HG03045 (cell line): ENCODE results near the gene ODR4.
"Not testable (repeated sequence)": the region's sequence is repeated elsewhere in the genome, so short reads cannot be mapped to it uniquely, and the experiment has no call there.

Experiments used
- ATAC-seq: cut with Tn5 transposase; IDR thresholded peaks from one replicate; pipeline ENCODE4 v1.9.1; 2021; ENCODE audit warnings: mild to moderate bottlenecking, moderate library complexity; ENCODE audit not compliant: unreplicated experiment

Gene ODR4

DNA sequence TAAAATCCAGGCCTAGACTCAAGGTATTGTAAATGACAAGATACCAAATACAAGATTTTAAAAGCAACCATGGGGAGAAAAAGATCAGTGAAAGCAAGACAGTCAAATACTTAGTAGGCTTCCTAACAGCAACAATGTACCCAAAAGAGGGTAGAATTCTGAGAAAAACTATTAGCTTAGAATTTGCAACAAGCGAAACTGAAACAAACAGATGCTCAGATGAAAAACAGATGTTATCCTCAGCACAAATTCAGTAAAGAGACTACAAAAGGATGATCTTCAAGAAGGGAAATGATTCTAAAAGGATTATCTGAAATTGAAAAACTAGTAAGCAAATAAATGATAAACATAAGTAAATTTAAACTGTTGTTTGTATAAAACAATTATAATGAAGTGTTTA is 45.3 kb downstream of the ODR4 start:
- peak; percentile 92 for ATAC-seq

DNA sequence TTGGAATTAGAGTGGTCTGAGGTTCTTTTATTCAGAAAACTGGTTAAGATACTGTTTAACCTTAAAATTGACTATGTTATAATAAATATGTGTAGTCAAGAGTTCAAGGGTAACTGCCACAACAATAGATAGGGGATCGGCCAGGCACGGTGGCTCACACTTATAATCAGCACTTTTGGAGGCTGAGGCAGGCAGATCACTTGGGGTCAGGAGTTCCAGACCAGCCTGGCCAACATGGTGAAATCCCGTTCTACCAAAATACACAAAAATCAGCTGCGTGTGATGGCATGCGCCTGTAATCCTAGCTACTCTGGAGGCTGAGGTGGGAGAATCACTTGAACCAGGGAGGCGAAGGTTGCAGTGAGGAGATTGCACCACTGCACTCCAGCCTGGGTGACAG is 45.8 kb downstream of the ODR4 start:
- ATAC-seq: no peak

DNA sequence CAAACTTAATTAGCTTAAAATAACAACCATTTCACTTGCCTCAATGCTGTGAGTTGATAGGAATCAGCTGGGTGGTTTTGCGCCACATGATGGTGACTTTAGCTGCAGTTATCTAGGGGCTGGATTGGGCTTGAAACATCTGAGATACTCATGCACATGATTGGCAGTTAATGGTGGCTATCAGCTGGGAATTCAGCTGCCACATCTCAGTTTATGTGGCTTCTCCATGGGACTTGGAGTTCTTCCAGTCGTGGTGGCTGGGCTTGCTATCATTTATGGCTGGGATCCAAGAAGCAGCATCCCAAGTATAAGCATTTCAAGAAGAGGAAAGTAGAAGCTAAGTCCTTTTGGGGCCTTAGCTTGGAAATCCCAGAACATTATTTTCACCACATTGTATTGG is 48.9 kb downstream of the ODR4 start:
- no peak for ATAC-seq

DNA sequence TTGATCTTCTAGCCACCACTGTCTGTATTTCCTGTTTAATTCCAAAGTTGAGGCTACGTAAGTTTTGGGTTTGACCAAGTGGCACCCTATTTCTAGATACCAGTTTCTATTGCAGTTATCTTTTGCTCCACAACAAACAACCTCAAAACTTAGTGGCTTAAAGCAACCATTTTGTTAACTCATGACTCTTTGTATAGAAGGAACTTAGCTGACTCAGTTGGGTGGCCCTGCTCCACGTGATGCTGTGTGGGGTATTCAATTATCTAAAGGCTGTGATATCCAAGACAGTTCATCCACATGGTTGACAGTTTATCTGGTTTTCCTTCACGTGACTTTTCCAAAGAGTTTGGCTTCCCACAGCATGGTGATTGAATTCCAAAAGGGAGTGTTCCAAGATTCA is 50.5 kb downstream of the ODR4 start:
- ATAC-seq: no peak

DNA sequence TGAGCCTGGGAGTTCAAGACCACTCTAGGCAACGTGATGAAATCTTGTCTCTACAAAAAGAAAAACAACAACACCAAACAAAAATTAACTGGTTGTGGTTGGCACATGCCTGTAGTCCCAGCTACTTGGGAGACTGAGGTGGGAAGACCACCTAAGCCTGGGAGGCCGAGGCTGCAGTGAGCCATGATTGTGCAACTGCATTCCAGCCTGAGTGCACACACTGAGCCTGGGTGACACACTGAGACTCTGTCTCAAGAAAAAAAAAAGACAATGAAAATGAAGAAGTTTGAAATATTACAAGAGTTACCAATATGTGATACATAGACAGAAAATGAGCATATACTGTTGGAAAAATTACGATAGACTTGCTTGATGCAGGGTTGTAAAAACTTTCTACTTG is 53.4 kb downstream of the ODR4 start:
- ATAC-seq: no peak

DNA sequence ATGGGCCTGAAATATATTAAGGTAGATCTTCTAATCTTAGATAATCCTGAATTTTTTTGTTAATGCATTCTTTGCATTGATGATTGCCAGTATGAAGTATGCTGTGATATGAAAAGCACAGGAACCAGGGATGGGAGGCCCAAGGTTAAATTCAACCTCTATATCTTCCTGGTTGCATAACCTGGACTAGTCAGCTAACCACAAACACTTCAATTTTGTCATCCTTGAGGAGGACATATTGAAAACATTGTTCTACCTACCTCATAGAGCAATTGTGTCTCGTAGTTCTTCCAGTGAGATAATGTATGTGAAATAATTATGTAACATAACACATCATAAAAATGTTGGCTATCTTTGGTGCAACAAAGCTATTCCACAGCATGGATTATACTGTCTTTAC is 59.7 kb downstream of the ODR4 start:
- no peak for ATAC-seq

DNA sequence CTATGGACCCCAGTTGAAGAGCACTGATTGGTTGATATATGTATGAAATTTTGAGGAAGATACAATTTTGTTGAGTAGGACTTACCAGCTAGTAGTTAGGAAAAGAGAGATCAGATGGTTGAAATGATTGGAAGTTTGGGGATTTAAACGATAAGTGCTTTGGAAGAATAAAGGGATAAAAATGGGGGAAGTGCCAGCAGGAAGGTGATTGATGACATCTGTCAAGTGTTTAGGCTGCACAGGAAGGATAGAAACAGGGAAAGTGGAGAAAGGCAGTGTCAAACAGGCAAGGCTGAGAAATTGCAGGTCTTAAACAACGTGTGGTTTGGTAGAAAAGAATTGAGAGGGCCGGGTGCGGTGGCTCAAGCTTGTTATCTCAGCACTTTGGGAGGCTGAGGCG is 62.9 kb downstream of the ODR4 start:
- ATAC-seq: no peak

DNA sequence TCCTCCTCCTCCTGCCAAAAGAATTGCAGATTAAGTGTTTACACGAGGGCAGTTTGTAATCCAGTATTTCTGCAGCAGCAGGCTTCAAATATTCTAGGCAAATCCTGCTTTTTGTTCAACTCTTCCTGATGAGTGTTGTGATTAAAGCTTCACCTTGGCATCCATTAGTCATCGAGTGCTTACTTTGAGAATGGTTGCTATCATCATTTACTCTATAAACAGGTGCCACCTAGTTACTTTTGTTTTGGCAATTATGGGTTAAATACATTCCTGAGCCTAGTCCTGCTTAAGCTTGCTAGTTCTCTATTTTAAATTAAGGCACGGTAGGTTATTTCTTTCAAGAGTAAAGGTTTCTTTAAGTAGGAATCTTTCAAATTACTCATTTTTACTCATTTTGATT is 64.9 kb downstream of the ODR4 start:
- ATAC-seq: no peak

DNA sequence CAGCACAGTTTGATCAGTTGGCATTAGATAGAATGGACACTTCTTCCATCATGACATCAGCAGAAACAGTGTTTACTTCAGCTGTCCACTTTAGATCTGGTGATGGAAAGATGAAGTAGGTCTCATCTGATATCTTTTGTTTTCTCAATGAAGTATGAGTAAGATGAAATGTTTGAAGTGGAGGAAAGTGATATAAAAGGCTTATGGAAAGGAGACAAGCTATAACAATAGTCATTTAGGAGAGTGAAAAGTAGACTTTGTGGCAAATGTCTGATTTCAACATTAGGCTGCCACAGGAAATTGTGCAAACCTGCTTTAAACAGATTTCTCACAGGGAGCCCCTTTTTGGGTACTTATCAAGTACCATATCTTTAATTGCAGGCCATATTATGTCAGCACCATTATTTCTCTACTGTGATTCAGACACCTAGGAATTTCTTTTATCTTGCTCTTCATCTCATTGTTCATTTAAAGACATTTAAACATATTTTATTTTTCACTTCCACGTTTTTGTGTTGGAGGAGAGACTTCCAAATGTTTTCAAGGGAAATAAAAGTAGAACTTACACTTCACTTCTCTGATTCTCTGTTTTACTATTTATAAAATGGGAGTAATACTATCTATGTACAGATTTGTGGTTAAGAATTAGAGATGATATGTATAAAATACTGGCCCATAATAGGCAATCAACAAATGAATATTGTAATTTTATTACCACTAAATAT is 67.2 kb downstream of the ODR4 start:
- no peak for ATAC-seq

DNA sequence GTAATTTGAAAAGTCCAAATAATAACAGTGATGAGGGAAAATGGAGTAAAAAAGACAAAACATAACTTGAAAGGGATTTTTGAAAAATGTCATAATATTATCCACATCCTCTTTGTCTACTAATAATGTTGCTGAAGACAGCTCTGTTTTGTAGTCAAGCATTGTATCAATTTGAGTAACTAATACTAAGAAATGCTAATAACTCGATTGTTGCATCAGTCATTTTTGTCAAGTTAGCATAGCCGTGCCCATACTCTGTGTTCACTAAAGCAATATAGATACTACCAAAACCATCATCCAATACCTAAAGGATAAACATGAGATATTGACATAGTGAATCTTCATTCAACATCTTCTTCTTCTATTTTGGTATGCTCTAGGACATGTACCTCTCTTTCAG is 68.0 kb downstream of the ODR4 start:
- ATAC-seq: no peak

DNA sequence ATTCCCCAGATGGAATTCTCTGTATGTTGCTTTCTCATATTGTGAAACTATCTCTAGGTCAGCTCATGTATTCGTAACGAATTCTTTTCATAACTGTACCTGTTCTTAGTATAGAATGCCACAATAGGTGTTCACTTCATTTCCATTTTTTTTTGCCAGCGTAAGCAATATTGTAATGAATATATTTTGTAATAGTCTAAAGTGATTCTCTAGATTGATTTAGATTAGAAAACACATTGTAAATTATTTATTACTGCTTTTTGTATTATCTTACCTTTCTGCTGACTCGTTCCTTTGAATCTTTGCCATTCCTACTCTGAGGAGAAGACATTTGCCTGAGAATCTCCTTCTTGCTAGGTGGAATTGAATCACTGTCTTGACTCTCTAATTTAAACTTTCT is 70.5 kb downstream of the ODR4 start:
- no peak for ATAC-seq

DNA sequence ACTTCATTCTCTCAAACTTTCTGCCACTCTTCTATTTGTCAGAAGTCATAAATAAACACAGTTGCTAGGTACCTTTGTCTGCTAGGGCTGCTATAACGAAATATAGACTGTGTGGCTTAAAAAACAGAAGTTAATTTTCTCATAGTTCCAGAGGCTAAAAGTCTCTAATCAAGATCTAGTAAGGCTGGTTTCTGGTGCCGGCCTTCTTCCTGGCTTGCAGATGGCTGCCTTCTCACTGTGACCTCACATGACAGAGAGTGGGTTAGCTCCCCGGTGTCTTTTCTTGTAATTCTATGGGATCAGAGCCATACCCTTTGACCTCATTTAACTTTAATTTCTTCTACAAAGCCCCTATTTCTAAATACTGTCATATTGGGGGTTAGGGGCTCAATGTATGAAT is 79.3 kb downstream of the ODR4 start:
- no peak for ATAC-seq

DNA sequence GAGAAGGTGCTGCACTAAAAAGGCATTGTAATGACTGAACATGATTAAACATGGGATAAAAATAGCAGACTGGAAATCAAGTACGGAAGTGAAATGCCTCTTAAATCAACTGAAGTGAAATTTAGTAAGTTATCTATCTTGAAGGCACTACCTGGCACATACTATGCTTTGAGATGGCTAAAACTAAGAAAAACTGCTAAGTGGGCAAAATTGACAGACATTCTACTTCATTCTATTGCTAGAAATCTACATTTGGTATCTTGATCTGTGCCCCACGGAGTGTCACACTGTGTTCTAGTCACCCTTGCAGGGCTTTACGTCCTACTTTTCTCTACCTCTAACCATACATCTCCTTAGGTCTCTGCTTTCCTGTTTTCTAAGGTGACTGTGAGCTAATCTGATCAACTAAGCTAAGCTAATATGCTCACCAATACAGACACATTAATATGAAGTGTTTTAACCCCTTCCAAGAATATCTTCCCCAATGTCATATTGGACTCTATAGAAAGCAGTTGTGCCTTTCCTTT is 81.2 kb downstream of the ODR4 start:
- ATAC-seq: no peak

DNA sequence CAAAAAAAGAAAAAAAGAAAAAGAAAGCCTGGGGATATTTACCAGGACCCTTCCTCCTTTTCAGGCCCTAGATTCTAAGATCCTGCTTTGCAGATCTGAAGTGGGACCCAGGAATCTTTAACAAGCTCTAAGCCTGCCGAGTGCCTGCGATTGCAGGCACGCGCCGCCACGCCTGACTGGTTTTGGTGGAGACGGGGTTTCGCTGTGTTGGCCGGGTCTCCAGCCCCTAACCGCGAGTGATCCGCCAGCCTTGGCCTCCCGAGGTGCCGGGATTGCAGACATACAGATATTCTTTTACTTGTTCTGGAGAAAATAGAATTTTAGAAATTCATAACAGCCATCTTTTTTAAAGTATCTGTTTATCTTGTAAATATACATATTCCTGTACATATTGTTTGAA is 83.5 kb downstream of the ODR4 start:
- ATAC-seq: not testable (repeated sequence)

DNA sequence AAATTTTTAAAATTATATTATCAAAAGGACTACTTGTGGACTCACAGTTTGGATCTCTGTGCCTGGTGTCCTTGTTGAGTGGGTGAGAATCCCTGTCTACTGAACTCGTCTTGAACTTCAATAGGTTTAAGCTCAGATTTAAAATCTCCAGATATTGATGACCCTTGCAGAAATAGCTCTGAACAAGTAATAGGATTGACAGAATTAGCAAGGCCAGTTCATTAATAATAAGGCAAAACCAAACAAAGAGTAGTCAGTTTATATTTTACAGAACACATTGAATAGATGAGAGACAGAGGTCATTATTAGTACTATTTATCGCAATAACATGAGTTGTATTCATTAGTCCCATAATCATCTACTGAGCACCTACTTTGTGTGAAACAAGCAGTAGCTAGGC is 85.4 kb downstream of the ODR4 start, which contains the start of gene PDC:
TSS of gene PDC (minus strand) at position 101 of the 400 bp plus-strand sequence. CDS start 11,655 bp downstream, outside the sequence.
- no peak for ATAC-seq

DNA sequence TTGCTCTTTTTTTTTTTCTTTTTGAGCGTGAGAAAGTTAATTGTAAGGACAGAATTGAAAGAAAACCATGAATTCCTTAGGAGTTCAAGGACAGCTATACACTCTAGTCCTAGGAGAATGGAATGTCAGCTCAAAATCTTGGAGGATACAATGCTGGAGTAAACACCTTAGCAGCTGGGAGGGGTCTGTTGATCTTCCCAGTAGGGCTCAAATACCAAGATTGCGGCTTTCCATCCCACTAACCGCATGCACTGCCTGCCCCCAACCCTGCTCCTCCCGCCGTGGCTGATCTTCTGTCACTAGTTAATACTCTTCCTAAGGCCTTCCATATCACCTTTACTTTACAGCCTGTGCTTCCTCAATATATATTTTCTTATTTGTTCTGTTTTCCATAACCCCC is 87.9 kb downstream of the ODR4 start:
- ATAC-seq: no peak

DNA sequence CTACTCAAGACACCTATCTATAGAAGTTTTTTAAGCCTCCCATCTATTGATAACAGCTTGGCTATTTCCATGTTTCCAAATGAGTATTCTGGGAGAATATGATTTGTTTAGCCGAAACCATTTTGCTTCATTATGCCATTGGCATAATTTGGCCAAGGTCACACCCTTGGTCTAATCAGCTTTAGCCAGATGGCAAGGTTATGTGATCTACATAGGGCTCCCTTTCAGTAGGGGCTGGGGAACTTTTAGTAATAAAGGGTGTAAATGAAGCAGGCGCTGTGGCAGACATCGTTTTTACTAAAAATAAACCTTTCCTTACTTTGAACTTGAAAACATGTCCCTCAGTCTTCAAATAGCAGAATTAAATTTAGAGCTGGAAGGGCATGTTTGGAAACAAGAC is 88.3 kb downstream of the ODR4 start:
- ATAC-seq: no peak

DNA sequence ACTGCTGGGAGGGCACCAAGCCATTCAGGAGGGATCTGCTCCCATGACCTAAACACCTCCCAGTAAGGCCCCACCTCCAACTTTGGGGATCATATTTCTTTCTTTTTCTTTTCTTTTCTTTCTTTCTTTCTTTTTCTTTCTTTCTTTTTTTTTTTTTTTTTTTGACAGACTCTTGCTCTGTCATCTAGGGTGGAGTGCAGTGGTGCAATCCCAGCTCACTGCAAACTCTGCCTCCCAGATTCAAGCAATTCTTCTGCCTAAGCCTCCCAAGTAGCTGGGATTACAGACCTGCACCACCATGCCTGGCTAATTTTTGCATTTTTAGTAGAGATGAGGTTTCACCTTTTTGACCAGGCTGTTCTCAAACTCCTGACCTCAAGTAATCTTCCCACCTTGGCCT is 89.9 kb downstream of the ODR4 start:
- ATAC-seq: not testable (repeated sequence)

DNA sequence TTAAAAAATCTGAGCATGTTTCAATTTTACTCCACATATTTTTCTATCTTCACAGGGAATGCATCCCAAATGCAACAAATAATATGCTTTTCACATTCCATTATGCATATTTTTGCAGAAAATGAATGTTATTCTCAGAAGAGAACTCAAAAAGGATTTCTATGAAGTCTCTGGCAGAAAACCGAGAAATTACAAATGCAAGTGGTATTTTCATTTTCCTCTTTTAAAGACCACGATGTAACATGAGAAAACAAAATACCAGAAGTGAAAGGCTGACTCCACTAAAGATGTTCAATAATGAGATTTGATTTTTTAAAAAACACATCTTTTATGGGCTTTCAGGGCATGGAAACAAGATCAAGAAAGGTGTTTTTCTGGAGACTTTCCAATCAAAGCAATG is 90.3 kb downstream of the ODR4 start:
- no peak for ATAC-seq
